T-helper 2 cell (primary cell): ENCODE results near the gene SPTSSA.
"Not testable (repeated sequence)": the region's sequence is repeated elsewhere in the genome, so short reads cannot be mapped to it uniquely, and the experiment has no call there.

Source experiments
- DNase-seq, 5 experiments: peaks; one replicate each; pipeline versions ENCODE4 v3.0.0 to v3.0.0-alpha.2; 2012 to 2022

SPTSSA gene

DNA sequence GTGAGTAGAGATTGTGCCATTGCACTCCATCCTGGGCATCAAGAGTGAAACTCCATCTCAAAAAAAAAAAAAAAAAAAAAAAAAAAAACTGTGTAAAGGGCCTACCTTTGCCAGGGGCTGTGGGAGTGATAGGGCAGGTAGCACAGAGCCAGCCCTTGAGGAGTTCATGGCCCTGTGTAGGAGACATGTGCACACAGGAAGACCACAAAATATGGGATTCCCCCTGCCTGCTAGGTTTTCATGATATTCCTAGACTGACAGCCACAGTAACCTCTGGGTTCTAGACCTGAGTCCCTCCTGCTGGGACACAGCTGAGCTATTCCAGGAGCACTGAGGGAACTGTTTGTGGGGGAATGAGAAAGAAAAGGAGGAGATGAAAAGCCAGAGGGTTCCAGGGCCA, 8.3 kb upstream of the SPTSSA start:
- DNase-seq: no peak

DNA sequence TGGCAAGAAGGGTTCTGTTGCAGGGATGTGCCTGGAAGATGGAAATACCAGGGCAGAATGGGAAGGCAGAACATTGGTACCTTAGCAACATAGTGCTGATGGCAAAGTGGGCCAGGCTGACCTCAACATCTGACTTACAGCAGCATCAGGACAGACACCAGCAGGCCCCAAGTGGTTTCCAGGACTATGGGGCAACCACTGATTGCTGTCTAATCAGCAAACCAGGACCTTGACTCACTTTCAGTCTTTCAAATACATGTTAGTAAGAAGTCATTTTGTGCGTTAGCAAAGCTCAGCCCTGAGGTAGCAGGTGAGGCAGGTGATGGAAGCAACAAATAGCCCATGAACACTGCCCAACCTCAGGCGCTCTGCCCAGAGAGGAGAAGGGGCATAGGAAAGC, 4.7 kb upstream of the SPTSSA start:
- DNase-seq: no peak

DNA sequence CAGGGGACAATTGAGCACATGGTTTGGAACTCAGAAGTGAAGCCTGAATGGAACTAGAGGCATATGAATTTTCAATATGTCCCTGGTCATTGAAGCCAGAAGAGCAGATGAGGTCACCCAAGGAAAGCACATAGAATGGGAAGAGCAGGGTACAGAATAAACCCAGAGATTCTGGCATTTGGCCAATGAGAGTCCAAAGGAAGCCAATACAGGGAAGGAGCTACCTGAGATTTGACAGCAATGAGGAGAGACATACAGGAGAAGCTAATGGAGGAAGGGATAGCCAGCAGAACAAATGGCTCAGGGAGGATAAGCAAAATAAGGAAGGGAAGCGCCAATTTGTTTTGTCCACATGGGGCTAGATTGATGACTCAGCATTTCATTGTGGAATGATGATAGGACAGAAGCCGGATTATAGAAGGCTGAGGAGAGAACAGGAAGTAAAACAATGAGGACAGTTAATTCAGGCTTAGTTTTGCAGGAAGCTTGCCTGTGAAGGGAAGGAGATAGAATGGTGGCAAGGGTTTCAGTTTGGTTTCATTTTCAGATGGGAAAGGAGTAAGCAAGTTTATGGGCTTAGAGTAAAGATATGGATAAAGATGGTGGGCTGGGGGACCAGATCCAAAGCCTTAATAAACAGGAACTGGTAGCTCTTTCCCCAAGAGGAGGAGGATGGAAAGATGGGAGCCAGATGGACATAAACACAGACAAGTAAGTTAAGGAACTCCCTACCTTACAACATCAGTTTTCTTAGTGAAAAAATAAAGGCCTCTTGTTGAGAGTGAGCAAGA, 3.2 kb upstream of the SPTSSA start:
- DNase-seq: no peak

DNA sequence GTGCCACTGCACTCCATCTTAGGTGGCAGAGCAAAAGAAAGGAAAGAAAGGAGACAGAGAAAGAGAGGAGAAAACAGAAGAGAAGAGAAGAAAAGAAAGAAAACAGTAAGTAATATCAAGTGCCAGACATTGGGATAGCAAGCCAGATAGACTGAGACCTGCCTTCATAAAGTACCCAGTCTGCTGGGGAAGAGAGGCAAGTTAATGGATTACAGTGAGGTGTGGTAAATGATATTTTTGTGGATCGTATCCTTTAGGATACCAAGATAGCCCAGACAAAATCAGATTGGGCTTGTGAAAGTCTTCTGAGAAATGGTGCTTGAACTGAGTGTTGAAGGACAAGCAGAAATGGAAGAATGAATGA, 1.5 kb upstream of the SPTSSA start:
- no peak for DNase-seq

DNA sequence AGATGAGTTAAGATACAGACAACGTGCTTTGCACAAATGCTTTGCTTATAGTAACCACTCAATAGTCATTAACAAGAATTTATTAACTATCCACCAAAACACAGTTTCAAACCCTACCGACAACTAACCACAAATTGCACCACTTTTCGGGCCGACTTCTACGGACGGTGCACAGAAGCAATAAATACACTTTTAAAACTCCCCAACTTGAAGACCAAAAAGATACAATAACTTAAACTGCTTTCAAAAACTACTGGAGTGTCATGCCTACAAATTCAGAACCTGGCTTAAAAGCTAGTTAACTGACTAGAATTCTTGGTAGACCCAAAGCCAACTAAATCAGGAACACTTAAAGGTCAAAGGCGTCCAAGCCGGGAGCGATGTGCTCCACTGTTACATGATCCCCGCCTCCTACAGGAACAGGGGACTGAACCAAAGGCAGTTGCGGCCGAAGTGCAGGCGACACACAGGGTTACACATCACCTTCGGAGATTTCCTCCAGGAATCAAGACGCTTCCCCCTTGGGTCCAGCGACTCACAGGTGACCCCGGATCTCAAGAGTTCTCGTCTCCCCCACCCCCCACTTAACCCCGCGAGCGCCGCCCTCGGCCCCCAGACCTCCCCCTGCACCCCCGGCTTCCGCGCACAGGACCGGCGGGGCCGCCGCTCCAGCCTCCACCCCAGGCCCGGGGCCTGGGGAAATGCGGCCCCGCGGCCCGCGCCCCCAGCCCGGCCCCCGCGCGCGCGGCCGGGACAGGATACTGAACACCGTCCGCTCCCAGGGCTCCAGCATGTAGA, 507 bp downstream of the SPTSSA start:
- peak in 1 of 5 experiments; percentile 6 for DNase-seq

DNA sequence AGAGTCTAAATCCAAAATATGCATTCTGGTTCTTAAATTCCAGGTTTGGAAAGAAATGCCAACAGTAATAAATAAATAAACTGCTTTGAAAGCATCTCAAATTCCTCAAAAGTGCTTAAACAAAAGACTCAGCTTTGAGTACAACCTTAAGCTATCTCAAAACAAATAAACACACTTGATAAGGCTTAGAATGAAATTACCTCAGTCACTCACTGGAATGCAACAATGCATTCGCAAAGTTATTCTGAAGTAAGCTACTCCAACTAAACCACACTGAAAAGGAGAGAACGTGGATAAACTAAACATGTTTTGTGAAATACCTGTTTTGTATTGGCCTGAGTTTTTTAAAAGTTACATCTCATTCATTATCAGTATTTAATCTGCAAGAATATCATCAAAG, 1.2 kb downstream of the SPTSSA start:
- DNase-seq: no peak

DNA sequence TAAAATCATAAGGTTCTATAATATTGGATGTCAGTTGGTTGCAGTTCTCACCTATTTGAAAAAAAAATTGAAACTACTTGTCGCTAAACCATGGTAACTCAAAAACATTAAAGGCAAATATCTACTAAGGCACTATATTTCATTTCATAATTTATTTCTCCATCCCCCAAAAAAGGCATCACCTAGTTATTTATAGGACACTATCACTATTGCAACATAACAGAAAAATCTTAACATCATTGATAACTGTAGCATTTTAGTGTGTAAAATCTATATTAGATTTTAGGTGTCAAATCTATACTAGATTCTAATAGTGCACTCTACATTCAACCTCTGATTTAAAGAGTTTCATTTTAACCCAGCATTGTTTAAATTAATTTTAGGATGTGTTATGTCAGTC, 1.7 kb downstream of the SPTSSA start:
- no peak for DNase-seq

DNA sequence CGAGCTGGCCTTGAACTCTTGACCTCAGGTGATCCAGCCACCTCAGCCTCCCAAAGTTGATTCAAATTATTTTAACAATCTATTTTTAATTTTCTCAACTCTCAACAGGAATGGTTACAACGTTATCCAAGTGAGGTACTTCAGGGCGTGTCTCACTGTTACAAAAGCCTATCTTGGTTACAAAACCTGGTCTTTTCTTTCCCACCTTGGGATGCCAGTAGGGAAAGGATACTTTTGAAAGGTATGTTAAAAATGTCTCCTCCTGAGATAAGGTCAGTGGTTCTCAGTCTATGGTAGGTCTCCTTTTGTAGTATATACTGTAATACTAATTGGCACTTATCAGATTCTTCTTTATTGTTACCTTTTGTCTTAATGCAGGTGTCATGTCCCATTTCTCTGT, 4.9 kb downstream of the SPTSSA start:
- DNase-seq: no peak

DNA sequence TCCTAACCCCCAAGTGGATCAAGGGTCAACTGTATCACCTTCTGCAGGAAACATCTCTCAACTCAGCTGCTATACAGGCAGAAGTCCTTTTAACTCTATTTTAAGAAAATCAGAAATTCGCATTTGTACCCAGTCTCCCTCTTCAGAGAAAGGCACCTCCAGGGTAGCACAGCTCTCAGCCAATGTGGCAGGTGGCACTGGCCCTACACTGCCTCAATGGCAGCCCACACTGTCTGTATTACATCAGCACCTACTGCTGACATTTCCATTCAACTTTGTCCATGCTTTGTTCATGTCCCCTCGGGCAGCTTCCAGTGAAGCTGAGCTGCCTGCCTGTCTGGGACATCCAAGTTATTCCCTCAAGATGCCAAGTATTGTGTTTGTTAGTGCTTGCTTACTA, 8.8 kb downstream of the SPTSSA start:
- DNase-seq: no peak

DNA sequence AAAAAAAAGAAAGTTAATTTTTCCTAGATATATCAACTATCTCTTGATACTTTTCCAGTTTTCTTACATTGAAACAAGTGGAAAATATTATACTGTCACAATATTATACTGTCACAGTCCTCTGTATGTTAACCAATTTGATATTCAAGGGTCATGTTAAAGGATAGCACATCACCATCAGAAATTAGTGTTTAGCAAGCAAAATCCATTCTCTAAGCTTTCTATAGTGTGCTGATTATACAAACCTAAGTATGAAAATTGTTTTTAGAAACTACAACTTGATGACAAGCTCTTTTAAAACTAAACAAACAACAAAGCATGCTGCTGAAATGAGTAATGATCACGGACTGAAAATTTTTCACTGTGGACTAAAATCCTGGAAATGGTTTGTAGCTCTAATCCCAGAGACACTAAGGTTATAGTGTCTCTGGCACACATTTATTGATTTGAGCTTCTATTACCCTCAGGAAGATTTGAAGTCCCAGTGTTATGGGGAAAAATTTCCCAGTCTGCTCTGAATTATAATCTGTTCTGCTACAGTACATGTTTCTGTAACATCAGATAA, 9.7 kb downstream of the SPTSSA start:
- DNase-seq: no peak

DNA sequence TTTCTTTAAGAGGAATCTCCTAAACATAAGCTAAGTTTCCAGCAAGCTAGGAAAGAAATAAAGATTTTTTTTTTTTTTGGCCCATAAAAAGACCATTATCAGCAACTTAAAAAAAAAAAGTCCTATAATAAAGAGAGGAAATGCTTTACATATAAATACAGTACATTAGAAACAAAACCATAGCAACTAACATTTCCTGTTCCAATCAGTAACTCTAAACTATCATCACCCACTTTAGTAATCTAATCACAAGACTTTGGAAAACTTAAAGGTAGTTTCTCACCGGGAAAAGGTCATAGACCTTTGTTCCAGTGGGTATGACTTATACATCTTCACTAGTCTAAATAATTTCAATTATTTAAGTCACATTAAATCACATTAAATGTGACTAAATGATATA, 11.1 kb downstream of the SPTSSA start:
- DNase-seq: no peak

DNA sequence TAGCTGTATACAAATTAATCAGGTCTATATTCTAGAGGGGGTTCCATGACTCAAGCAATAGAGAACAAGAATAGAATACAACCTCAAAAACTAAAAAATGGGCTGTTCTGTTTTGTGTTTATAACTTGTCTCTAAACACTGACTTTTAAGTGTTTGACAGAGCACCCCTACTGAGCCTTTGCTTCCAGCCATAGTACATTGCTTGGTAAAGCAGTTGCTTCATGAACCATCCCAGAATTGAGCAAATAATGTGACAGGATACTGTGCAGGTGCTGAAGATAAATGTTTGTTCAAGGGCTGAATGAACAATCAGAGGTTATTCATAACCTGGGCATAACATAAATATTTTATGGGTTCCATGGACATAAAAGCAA, 11.5 kb downstream of the SPTSSA start:
- no peak for DNase-seq

DNA sequence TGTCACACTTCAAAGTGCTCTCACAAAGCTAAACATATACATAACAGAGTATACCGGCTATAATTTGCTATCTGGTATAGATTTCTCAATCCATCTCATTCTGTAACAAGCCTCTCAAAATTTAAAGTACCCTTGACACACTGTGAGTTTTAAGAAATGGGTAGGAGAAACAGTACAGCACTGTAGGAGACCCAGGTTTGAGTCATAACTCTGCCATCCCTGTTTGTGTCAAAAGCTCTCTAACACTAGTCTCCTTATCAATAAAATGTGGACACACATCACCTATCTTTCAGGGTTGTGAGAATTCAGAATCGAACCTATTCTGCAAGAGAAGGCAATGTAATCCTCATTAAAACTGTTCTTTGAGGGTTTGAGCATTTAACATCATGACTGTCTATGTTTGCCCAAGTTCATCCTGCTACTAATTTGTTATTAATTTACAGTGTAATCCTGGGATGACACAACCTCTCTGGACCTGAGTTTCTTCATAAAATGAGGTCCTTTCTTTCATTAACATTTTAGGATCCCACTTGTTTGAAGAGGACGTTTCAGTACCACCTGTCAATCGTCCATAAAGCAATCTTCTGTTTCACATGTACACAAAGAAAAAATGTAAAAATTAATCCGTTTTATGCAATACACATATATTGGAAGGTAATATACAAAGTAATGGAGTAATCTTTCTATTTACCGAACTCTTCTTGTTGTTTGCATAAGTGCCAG, 12.1 kb downstream of the SPTSSA start:
- no peak for DNase-seq

DNA sequence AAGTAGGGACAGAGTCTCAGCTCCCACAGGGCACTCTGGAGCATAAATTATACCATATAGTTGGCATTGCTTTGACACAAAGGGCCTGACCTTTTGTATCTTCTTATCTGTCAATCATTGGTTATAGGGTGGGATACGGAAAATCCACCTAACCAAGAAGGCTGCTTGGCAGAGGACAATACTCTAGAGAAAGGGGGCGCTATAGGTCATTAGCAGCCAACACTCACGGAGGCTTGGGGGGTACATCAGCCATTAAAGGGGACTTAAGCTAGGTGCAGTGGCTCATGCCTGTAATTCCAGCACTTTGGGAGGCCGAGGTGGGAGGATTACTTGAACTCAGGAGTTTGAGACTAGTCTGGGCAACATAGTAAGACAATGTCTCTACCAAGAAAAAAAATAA, 22.9 kb downstream of the SPTSSA start:
- DNase-seq: no peak

DNA sequence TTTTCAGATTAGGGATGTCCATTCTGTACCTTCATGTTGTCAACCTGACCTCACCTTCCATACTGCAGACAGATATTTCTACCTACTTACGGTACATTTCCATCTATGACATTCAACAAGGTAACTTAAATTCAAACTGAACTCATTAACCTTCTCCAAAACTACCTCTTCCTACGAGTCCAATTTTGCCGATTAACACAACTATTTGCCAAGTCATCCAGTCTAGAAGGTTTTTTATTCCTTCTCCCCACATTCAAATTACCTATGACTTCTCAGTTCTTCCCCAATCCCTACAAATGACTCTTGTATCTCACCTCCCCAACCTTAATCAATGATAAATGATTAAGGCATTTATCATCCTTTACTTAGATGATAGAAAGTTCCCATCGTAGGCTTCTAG, 23.6 kb downstream of the SPTSSA start:
- DNase-seq: no peak

DNA sequence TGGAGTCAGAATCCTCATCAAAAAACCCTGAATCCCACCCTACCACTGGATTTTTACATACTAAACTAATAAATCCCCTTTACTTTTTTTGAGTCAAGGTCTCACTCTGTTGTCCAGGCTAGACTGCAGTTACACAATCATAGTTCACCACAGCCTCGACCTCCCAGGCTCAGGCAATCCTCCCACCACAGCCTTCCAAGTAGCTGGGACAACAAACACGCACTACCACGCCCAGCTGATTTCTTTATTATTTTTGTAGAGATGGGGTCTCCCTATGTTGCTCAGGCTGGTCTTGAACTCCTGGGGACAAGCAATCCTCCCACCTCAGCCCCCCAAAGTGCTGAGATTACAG, 24.3 kb downstream of the SPTSSA start:
- DNase-seq: no peak

DNA sequence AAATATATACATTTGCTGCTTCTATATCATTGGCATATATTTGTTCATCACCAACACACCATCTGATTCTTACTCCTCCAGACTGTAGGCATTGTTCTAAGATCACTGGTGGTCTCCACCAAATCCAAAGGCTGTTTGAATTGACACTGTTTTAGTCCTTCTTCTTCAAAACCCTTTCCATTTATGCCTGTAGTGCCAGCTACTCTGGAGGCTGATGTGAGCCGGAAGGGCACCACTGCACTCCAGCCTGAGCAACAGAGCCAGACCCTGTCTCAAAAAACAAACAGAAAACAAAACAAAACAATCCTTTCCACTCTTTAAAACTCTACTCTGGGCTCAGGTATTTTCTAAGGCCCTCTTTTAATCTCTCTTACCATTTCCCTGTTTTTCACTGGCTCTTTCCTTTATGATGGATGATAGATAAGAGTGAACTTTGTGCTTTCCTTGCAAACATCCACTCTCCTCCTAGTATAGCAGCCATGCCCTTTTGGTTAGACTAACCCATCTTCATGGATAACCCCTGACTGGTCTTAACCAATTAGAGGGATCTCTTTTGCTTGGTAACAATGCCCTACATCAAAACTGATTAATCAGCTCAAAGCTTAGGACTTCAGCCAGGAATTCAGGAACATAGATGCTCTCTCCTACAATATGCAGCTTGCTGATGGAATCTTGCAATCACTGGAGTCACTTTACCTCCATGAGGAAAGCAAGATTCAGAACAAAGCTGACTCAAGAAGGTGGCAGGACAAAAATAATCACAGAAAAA, 24.9 kb downstream of the SPTSSA start:
- DNase-seq: no peak

DNA sequence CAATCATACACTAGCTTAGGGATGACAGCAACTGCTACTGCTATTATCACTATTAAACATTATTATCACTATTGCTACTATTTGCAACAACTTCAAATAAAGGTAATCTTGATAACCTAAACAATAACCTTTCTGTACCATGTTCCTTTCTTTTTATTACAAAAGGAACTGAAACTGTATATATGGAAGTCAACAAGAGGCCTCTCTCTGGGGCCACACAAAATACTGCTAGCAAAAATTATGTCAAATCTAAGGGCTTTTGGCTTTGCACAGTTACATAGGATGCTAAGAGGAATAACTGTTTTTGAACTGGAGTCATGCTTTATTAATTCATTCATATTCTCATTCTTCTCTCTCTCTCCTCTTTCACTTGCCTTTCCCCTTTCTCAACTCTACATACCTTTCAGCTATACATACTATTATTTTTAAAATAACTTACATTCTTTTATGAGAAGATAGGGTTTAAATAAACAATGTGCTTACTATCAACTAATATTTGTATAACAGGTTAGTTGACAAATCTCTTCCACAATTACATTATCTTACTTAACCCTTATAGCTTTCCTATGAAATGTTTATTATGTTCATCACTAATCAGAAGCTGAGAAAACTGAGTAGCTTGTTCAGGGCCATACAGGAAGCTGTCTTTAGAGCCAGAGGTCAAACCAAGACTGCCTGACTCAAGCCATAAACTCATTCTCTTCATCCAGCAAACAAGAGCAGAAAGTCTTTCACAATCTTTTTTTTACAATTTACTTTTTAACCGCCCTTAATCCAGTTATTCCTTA, 25.7 kb downstream of the SPTSSA start:
- no peak for DNase-seq

DNA sequence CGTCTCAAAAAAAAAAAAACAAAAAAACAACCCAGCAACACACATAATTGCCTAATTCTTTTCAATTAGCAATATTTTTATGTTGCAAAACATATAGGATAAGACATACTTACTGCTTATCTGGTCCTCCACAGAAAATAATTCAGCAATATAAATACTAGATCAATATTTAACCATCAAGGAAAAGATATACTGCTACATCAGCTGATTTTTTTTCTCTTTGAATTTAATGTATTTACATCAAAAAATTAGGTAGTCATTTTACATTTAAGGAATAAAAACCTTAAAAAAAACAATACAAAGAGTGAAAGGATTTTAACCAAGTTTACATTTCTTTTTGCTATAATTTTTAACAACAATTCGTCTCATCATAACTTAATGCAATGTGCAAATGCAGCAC, 28.1 kb downstream of the SPTSSA start:
- no peak for DNase-seq

DNA sequence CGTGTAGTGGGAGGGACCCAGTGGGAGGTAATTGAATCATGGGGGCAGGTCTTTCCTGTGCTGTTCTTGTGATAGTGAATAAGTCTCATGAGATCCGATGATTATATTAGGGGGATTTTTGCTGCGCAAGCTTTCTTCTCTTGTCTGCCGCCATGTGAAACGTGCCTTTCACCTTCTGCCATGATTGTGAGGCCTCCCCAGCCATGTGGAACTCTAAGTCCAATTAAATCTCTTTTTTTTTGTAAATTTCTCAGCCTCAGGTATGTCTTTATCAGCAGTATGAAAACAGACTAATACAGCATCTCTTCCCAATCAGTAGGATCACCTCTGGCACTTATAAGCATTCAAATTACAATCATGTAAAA, 34.0 kb downstream of the SPTSSA start:
- DNase-seq: not testable (repeated sequence)

DNA sequence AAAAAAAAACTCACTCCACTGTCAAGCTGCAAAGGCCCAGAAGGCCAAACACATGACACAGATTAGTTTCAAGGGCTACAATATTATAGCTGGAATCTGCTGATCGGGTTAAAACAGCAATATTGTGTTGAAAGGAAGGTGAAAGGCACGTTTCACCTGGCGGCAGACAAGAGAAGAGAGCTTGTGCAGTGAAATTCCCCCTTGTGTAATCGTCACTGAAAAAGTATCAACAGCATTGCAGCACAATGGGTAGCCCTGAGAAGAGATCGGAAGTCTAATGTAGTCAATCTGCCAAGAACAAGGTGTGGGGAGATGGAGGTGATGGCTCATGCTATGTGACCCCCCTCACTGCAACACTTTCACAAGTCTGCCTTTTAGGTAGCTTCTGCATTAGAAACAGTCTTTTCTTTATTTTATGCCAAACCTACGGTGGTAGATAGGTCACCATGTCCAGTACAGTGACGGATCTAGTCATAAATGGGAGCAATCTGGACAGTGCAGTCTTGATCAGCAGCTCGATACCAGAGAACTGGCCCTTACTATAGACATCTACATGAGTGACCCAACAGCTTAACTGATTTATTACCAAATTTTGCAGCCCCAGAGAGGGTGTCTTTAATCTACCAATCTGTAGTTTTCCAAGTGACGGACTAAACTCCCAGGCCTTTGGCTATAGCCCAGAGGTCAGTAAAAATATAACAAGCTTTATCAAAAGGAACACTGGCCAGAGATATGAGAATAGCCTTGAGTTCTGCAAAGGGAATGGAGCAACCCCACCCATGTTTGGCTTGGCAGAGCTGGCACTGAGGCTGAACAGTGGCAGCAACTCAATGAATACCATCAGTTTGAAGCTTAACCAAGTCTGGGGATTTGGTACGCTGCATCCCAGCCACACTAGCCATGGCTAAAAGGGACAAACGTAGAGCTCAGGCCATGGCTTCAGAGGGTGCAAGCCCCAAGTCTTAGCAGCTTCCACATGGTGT, 35.4 kb downstream of the SPTSSA start:
- DNase-seq: no peak
